Psoas muscle (tissue), 8 donors: ENCODE data around the gene LSAMP. TPM values are rescaled to one million over a fixed set of nuclear protein-coding genes. Genes with fewer than 3 reads are reported as not detected.

Experiments
- ATAC-seq, 4 donors: fragments of 200-7000 bp; cut with Tn5 transposase; one replicate each; pipeline ENCODE4 v1.9.1; 2020; ENCODE audit warnings: moderate library complexity in 3 of 4, mild to moderate bottlenecking in 2 of 4
- DNase-seq, 2 donors: peaks; one replicate each; pipeline ENCODE4 v3.0.0-alpha.2; 2020
- H3K27ac ChIP-seq: fragments of 200-600 bp; one replicate; pipeline ENCODE4 v1.8.0; 2022
- H3K27me3 ChIP-seq, 3 donors: fragments of 200-600 bp in 1 of 3; one replicate each; pipeline versions ENCODE4 v1.6.1 to v1.8.0; 2013 to 2022; ENCODE audit warnings: low read length in 2 of 3, mild to moderate bottlenecking in 2 of 3, moderate library complexity in 1 of 3; ENCODE audit not compliant: insufficient read depth in 3 of 3
- H3K36me3 ChIP-seq, 2 donors: fragments of 200-600 bp in 1 of 2; one replicate each; pipeline versions ENCODE4 v1.6.1 to v1.8.0; 2013 to 2022; ENCODE audit warnings: low read depth in 1 of 2, mild to moderate bottlenecking in 1 of 2, moderate library complexity in 1 of 2; ENCODE audit not compliant: insufficient read depth in 1 of 2
- H3K4me1 ChIP-seq: fragments of 200-600 bp; one replicate; pipeline ENCODE4 v1.8.0; 2022
- H3K4me3 ChIP-seq: fragments of 200-600 bp; one replicate; pipeline ENCODE4 v1.8.0; 2022; ENCODE audit warnings: mild to moderate bottlenecking
- H3K9me3 ChIP-seq: fragments of 200-600 bp; one replicate; pipeline ENCODE4 v1.8.0; 2022
- CTCF ChIP-seq: fragments of 200-600 bp; IDR thresholded peaks from one replicate; pipeline ENCODE4 v1.8.0; 2022; ENCODE audit warnings: antibody characterized with exemption
- WGBS, 3 donors: extraction: QIAGEN DNeasy Blood & Tissue Kit; methylation state at CpG; one replicate each; pipeline versions ENCODE4 v1.1.6 to v1.1.7; 2013; 5-methylcytosine and 5-hydroxymethylcytosine counted together
- intact Hi-C, 2 donors: fragments of 100-400 bp; cut with DNase I; formaldehyde crosslinking; loops; one replicate each; pipeline versions ENCODE4 v1.11.0 to v1.14.2; 2022
- polyA plus RNA-seq, 3 donors: library from polyadenylated mRNA; stranded (reverse); fragments of 200-250 nt; gene quantifications; one replicate each; pipeline ENCODE4 v1.2.3, GENCODE V29; 2013
- total RNA-seq, 4 donors: library from RNA; stranded (reverse); fragmentation: NEBNext Ultra II Directional in 2 of 4; extraction: Animal tissue kit (Norgen Biotek cat#: 25700) in 2 of 4; gene quantifications; one replicate each; pipeline versions ENCODE4 v1.2.1 to v1.2.4, GENCODE V29; 2021 to 2023
- donor health status: healthy with polysubstance abuse.
- donor health status: DM: no; HTN: no; CAD: no; lungs with moderate emphysema.
- donor health status: Bipolar disorder and iron deficiency.
- donor health status: healthy.
- donor health status: DM: yes; HTN: yes; CAD: no.
- donor health status: DM: no; HTN: no; CAD: no.
- donor health status: DM: no; HTN: no; CAD: no.
- donor health status: DM: yes; HTN: yes; CAD: no.

The LSAMP gene
- total and polyA plus RNA-seq, 7 donors = 0.01 to 0.17 (median 0.04) TPM; not detected in 4

- WGBS, 3 donors = 88 to 90% (median 89%) methylated on average over 8 of the region's 8 CpGs
- Histone ChIP-seq H3K9me3 (no peaks in the 10 kb centered on the region), H3K36me3 (no peaks in the 10 kb centered on the region), H3K27ac (no peak overlapping the region), H3K4me3 (no peak overlapping the region), H3K27me3 (no peaks in the 10 kb centered on the region), H3K4me1 (no peaks in the 10 kb centered on the region)
- DNase-seq = no peak
- no peak for ATAC-seq
- no peak for TF ChIP-seq CTCF
- intact Hi-C loops = no loop called here
These were observed 19.3 kb downstream of the LSAMP start for GRCh38 chr3:116426036-116426435.

- no peaks in the 10 kb centered on the region for H3K9me3 ChIP-seq
- ATAC-seq = no peak
- intact Hi-C loops = no loop called here
- no peak overlapping the region for H3K4me3 ChIP-seq
- H3K36me3 ChIP-seq = no peaks in the 10 kb centered on the region
- no peaks in the 10 kb centered on the region for H3K4me1 ChIP-seq
- WGBS, 3 donors = 70 to 83% (median 74%) methylated on average over 2 of the region's 2 CpGs
- no peak overlapping the region for H3K27ac ChIP-seq
- TF ChIP-seq CTCF = no peak
- no peak for DNase-seq
- H3K27me3 ChIP-seq = no peaks in the 10 kb centered on the region
These were observed 20.2 kb downstream of the LSAMP start for GRCh38 chr3:116425126-116425525.

GRCh38 chr3:116423945-116424344 is 21.3 kb downstream of the LSAMP start:
- no peak for TF ChIP-seq CTCF
- Histone ChIP-seq H3K36me3 (no peaks in the 10 kb centered on the region), H3K4me1 (no peaks in the 10 kb centered on the region), H3K9me3 (no peaks in the 10 kb centered on the region), H3K4me3 (no peak overlapping the region), H3K27ac (no peak overlapping the region), H3K27me3 (no peaks in the 10 kb centered on the region)
- WGBS, 3 donors = 3 to 11% (median 5%) methylated on average over 1 of the region's 1 CpG
- intact Hi-C loops = no loop called here
- DNase-seq (no peak), ATAC-seq (no peak)

GRCh38 chr3:116423374-116423773 is 21.9 kb downstream of the LSAMP start:
- WGBS, 3 donors = 23 to 33% (median 32%) methylated on average over 3 of the region's 3 CpGs
- ATAC-seq (no peak), DNase-seq (no peak)
- no peaks in the 10 kb centered on the region for H3K9me3 ChIP-seq
- H3K4me3 ChIP-seq = no peak overlapping the region
- no peak for TF ChIP-seq CTCF
- H3K27ac ChIP-seq = no peak overlapping the region
- no peaks in the 10 kb centered on the region for H3K4me1 ChIP-seq
- no peaks in the 10 kb centered on the region for H3K36me3 ChIP-seq
- H3K27me3 ChIP-seq = no peaks in the 10 kb centered on the region
- intact Hi-C loops = no loop called here

GRCh38 chr3:116417151-116417550 is 28.1 kb downstream of the LSAMP start:
- intact Hi-C loops = no loop called here
- ATAC-seq = no peak
- 2 to 17% (median 8%) methylated on average over 1 of the region's 1 CpG for WGBS, 3 donors
- no peak overlapping the region for H3K27ac ChIP-seq
- H3K4me1 ChIP-seq = no peaks in the 10 kb centered on the region
- no peaks in the 10 kb centered on the region for H3K27me3 ChIP-seq
- no peak for TF ChIP-seq CTCF
- no peaks in the 10 kb centered on the region for H3K9me3 ChIP-seq
- no peaks in the 10 kb centered on the region for H3K36me3 ChIP-seq
- no peak overlapping the region for H3K4me3 ChIP-seq
- no peak for DNase-seq
